Progenitor cell of endocrine pancreas (in vitro differentiated cells): ENCODE data around the gene SLC1A4. TPM values are rescaled to one million over a fixed set of nuclear protein-coding genes. Genes with fewer than 3 reads are reported as not detected.

ENCODE experiments used
- DNase-seq: peaks from one replicate; pipeline ENCODE4 v3.0.0; 2021; ENCODE audit warnings: low spot score; ENCODE audit not compliant: unreplicated experiment
- H3K27ac Mint-ChIP-seq: 2 replicates; pipeline ENCODE4 v1.8.0; 2021; ENCODE audit warnings: mild to moderate bottlenecking, moderate library complexity, mixed read lengths
- H3K27me3 Mint-ChIP-seq: 2 replicates; pipeline ENCODE4 v1.8.0; 2021; ENCODE audit warnings: mixed read lengths
- H3K36me3 Mint-ChIP-seq: 2 replicates; pipeline ENCODE4 v1.8.0; 2022; ENCODE audit warnings: mixed read lengths; ENCODE audit not compliant: insufficient read depth
- H3K4me1 Mint-ChIP-seq: 2 replicates; pipeline ENCODE4 v1.8.0; 2021; ENCODE audit warnings: low read depth, mixed read lengths
- H3K4me3 Mint-ChIP-seq: 2 replicates; pipeline ENCODE4 v1.8.0; 2021; ENCODE audit warnings: low read depth, mild to moderate bottlenecking, moderate library complexity, mixed read lengths
- H3K9me3 Mint-ChIP-seq: 2 replicates; pipeline ENCODE4 v1.8.0; 2021; ENCODE audit warnings: low read depth, mixed read lengths
- CTCF ChIP-seq: fragments of 200-600 bp; sonication (generic); IDR thresholded peaks from one replicate; pipeline ENCODE4 v1.5.0; 2021; ENCODE audit warnings: antibody characterized with exemption, mild to moderate bottlenecking; ENCODE audit not compliant: unreplicated experiment
- total RNA-seq: library from RNA; stranded (reverse); gene quantifications from 2 replicates; pipeline ENCODE4 v1.2.1, GENCODE V29; 2021

The SLC1A4 gene
- total RNA-seq, 1 donor from 2014 or later = 12.5 TPM

- peaks cover 2% of the 10 kb centered on the region for H3K4me1 Mint-ChIP-seq
- H3K27me3 Mint-ChIP-seq = no peaks in the 10 kb centered on the region
- no peak overlapping the region for H3K27ac Mint-ChIP-seq
- DNase-seq = no peak
- H3K36me3 Mint-ChIP-seq = peaks cover 25% of the 10 kb centered on the region
- no peak for TF ChIP-seq CTCF
- H3K9me3 Mint-ChIP-seq = peaks cover 14% of the 10 kb centered on the region
- no peak overlapping the region for H3K4me3 Mint-ChIP-seq
Observed at GRCh38 chr2:65049010-65049639, 59.9 kb downstream of the SLC1A4 start.

GRCh38 chr2:65050931-65051330 lies 61.7 kb downstream of the SLC1A4 start:
- Mint-ChIP-seq H3K4me3 (no peak overlapping the region), H3K27me3 (no peaks in the 10 kb centered on the region), H3K27ac (no peak overlapping the region), H3K4me1 (peaks cover 11% of the 10 kb centered on the region), H3K9me3 (peaks cover 14% of the 10 kb centered on the region), H3K36me3 (peaks cover 15% of the 10 kb centered on the region)
- TF ChIP-seq CTCF = no peak
- no peak for DNase-seq

GRCh38 chr2:65053199-65053598 lies 64.0 kb downstream of the SLC1A4 start:
- peaks cover 23% of the 10 kb centered on the region for H3K4me1 Mint-ChIP-seq

GRCh38 chr2:65054749-65055421 lies 65.7 kb downstream of the SLC1A4 start:
- TF ChIP-seq CTCF = no peak
- H3K36me3 Mint-ChIP-seq = no peaks in the 10 kb centered on the region

More at GRCh38 chr2:65053199-65053598, 64.0 kb downstream of the SLC1A4 start:
- H3K9me3 Mint-ChIP-seq = peaks cover 12% of the 10 kb centered on the region
- TF ChIP-seq CTCF = no peak
- no peak overlapping the region for H3K27ac Mint-ChIP-seq
- no peak overlapping the region for H3K4me3 Mint-ChIP-seq
- no peaks in the 10 kb centered on the region for H3K27me3 Mint-ChIP-seq
- peaks cover 7% of the 10 kb centered on the region for H3K36me3 Mint-ChIP-seq
- DNase-seq = no peak

GRCh38 chr2:65055422-65056214 lies 66.4 kb downstream of the SLC1A4 start:
- peak overlapping the region; percentile 94 for H3K4me3 Mint-ChIP-seq

More at GRCh38 chr2:65054749-65055421, 65.7 kb downstream of the SLC1A4 start:
- DNase-seq = no peak
- peak overlapping the region; percentile 94 for H3K4me3 Mint-ChIP-seq
- H3K27ac Mint-ChIP-seq = no peak overlapping the region
- peaks cover 21% of the 10 kb centered on the region for H3K4me1 Mint-ChIP-seq
- H3K27me3 Mint-ChIP-seq = no peaks in the 10 kb centered on the region
- peaks cover 4% of the 10 kb centered on the region for H3K9me3 Mint-ChIP-seq

More at GRCh38 chr2:65055422-65056214, 66.4 kb downstream of the SLC1A4 start:
- Mint-ChIP-seq H3K36me3 (no peaks in the 10 kb centered on the region), H3K9me3 (peaks cover 4% of the 10 kb centered on the region), H3K27me3 (no peaks in the 10 kb centered on the region), H3K27ac (peak overlapping the region; percentile 95), H3K4me1 (peaks cover 21% of the 10 kb centered on the region)
- peak; percentile 54 for DNase-seq
- no peak for TF ChIP-seq CTCF
